Measurements from ENCODE around the gene ETNK1.

Gene ETNK1

DNA sequence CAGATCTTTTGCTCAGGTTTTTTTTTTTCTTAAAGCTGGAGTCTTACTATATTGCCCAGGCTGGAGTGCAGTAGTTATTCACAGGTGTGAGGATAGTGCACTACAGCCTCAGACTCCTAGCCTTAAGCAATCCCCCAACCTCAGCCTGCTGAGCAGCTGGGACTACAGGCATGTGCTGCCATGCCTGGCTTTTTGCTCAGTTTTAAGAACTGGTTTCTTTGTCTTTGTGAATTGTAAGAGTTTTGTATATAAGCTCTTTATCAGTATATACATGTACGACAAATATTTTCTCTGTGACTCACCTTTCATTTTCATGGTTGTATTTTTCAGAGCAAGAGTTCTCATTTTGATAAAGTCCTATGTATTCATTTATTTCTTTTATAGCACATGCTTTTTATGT lies 47.3 kb upstream of the ETNK1 start:
- no peak overlapping the region for H3K4me3 ChIP-seq (ENCODE audit: insufficient read depth, low read length, poor library complexity, severe bottlenecking)
- H3F3A ChIP-seq (ENCODE audit: insufficient read depth), result no peaks in the 10 kb centered on the region
- H3K36me3 ChIP-seq (ENCODE audit: low read length), result no peaks in the 10 kb centered on the region
- no peaks in the 10 kb centered on the region for H3K79me2 ChIP-seq (ENCODE audit: insufficient read depth, low read length)
- TF ChIP-seq EZH2phosphoT487 (conservative IDR thresholded peaks at IDR 0.05; ENCODE audit: low read length), result no peak
- TF ChIP-seq, protein P1, sequence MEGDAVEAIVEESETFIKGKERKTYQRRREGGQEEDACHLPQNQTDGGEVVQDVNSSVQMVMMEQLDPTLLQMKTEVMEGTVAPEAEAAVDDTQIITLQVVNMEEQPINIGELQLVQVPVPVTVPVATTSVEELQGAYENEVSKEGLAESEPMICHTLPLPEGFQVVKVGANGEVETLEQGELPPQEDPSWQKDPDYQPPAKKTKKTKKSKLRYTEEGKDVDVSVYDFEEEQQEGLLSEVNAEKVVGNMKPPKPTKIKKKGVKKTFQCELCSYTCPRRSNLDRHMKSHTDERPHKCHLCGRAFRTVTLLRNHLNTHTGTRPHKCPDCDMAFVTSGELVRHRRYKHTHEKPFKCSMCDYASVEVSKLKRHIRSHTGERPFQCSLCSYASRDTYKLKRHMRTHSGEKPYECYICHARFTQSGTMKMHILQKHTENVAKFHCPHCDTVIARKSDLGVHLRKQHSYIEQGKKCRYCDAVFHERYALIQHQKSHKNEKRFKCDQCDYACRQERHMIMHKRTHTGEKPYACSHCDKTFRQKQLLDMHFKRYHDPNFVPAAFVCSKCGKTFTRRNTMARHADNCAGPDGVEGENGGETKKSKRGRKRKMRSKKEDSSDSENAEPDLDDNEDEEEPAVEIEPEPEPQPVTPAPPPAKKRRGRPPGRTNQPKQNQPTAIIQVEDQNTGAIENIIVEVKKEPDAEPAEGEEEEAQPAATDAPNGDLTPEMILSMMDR (IDR thresholded peaks at IDR 0.05; ENCODE audit: insufficient read depth, low read length, poor library complexity, severe bottlenecking), result no peak
- H4K20me1 ChIP-seq (ENCODE audit: low read depth, low read length), result no peaks in the 10 kb centered on the region
- H3K27ac ChIP-seq (ENCODE audit: low read depth, low read length), result no peak overlapping the region
- H3K4me2 ChIP-seq (ENCODE audit: low read depth, low read length, poor library complexity, severe bottlenecking), result no peak overlapping the region
- H2AFZ ChIP-seq (ENCODE audit: low read depth, low read length, severe bottlenecking), result no peak overlapping the region
- no peaks in the 10 kb centered on the region for H3K27me3 ChIP-seq (ENCODE audit: low read length)
- no peak overlapping the region for H3K9ac ChIP-seq (ENCODE audit: low read length)
- H3K9me2 ChIP-seq (replicated peaks; ENCODE audit: insufficient read depth, low read length), result no peaks in the 10 kb centered on the region
- H3K9me3 ChIP-seq (ENCODE audit: insufficient read depth, low read length), result no peaks in the 10 kb centered on the region

DNA sequence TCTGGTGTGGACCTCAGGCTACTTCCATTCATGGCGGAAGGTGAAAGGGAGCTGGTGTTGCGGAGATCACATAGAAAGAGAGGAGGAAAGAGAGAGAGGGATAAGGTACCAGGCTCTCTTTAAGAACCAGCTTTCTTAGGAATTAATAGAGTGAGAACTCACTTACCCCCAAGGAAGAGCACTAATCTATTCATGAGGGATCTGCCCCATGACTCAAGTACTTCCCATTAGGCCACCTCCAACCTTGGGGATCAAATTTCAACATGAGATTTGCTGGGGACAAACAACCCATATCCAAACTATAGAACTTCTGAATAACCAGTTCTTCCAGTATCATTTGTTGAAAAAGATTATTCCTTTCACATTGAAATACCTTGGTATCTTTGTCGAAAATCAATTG lies 46.6 kb upstream of the ETNK1 start:
- Histone ChIP-seq H3K27me3 (ENCODE audit: low read length) (no peaks in the 10 kb centered on the region), H3K4me3 (ENCODE audit: insufficient read depth, low read length, poor library complexity, severe bottlenecking) (no peak overlapping the region), H3K79me2 (ENCODE audit: insufficient read depth, low read length) (no peaks in the 10 kb centered on the region), H3K9me3 (ENCODE audit: insufficient read depth, low read length) (no peaks in the 10 kb centered on the region), H3K9me2 (replicated peaks; ENCODE audit: insufficient read depth, low read length) (no peaks in the 10 kb centered on the region), H3F3A (ENCODE audit: insufficient read depth) (no peaks in the 10 kb centered on the region), H2AFZ (ENCODE audit: low read depth, low read length, severe bottlenecking) (no peak overlapping the region), H3K9ac (ENCODE audit: low read length) (no peak overlapping the region), H3K4me2 (ENCODE audit: low read depth, low read length, poor library complexity, severe bottlenecking) (no peak overlapping the region), H4K20me1 (ENCODE audit: low read depth, low read length) (no peaks in the 10 kb centered on the region), H3K27ac (ENCODE audit: low read depth, low read length) (no peak overlapping the region), H3K36me3 (ENCODE audit: low read length) (no peaks in the 10 kb centered on the region)
- TF ChIP-seq, protein P1 (IDR thresholded peaks at IDR 0.05; ENCODE audit: insufficient read depth, low read length, poor library complexity, severe bottlenecking), result no peak
- TF ChIP-seq EZH2phosphoT487 (conservative IDR thresholded peaks at IDR 0.05; ENCODE audit: low read length), result no peak

DNA sequence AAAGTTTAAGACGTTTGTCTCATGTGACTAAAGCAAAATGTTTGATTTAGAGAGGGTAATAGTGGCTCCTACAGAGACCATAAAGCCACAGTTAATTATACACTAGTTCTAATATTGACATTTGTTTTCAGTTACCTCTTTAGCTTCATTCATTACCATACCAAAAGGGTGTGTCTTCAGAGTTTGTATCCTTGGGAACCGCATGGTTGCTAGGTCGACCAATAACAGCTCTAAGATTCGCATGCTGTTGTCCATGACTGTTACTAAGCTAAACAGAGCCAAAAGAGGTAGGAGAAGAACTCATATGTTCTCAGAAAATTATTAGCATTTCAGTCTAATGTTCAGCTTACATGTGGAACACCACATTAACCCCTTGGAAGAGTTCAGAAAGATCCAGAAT lies 36.2 kb upstream of the ETNK1 start:
- Histone ChIP-seq H3F3A (ENCODE audit: insufficient read depth) (no peaks in the 10 kb centered on the region), H3K9ac (ENCODE audit: low read length) (no peak overlapping the region), H3K79me2 (ENCODE audit: insufficient read depth, low read length) (no peaks in the 10 kb centered on the region), H2AFZ (ENCODE audit: low read depth, low read length, severe bottlenecking) (no peak overlapping the region), H3K4me3 (ENCODE audit: insufficient read depth, low read length, poor library complexity, severe bottlenecking) (no peak overlapping the region), H3K27ac (ENCODE audit: low read depth, low read length) (no peak overlapping the region), H3K4me2 (ENCODE audit: low read depth, low read length, poor library complexity, severe bottlenecking) (no peak overlapping the region), H3K9me2 (replicated peaks; ENCODE audit: insufficient read depth, low read length) (no peaks in the 10 kb centered on the region), H4K20me1 (ENCODE audit: low read depth, low read length) (no peaks in the 10 kb centered on the region), H3K27me3 (ENCODE audit: low read length) (no peaks in the 10 kb centered on the region), H3K9me3 (ENCODE audit: insufficient read depth, low read length) (no peaks in the 10 kb centered on the region), H3K36me3 (ENCODE audit: low read length) (no peaks in the 10 kb centered on the region)
- no peak for TF ChIP-seq EZH2phosphoT487 (conservative IDR thresholded peaks at IDR 0.05; ENCODE audit: low read length)
- TF ChIP-seq, protein P1 (IDR thresholded peaks at IDR 0.05; ENCODE audit: insufficient read depth, low read length, poor library complexity, severe bottlenecking), result no peak
